GM15510 (cell line): ENCODE measurements around the gene ELMO1.

Experiments
- POLR2A ChIP-seq: IDR thresholded peaks from 3 replicates; pipeline ENCODE4 v1.6.1; 2011; ENCODE audit warnings: borderline replicate concordance; ENCODE audit not compliant: insufficient read length; ENCODE audit errors: extremely low read depth

Gene ELMO1

GRCh38 chr7:37385787-37386186 lies 62.9 kb downstream of the ELMO1 start:
- no peak for TF ChIP-seq POLR2A

DNA sequence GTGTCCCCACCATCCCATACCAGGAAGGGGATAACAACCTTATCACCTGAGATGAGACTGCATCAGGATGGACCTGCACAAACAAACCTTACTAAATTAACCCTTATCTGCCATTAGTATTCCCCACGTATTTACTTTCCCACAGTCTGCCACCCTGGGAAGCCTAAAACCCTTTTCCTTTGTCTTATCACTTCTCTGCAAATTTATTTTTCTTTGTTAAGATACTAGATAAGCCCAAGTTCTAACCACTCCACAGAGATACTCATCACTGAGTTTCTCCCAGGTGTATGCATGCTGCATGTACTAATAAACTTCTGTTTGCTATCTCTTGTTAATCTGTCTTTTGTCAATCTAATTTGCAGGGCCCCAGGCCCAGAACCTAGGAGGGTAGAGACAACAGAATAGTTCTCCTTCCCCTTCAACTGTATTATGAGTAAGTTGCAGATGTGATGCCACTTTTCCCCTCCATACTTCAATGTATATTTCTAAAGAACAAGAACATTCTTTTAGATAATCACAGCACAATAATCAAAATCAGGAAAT lies 66.0 kb downstream of the ELMO1 start:
- TF ChIP-seq POLR2A, result no peak

- no peak for TF ChIP-seq POLR2A
Observed at GRCh38 chr7:37380831-37381230, 67.8 kb downstream of the ELMO1 start.

GRCh38 chr7:37379546-37380277 lies 69.0 kb downstream of the ELMO1 start:
- TF ChIP-seq POLR2A, result no peak

DNA sequence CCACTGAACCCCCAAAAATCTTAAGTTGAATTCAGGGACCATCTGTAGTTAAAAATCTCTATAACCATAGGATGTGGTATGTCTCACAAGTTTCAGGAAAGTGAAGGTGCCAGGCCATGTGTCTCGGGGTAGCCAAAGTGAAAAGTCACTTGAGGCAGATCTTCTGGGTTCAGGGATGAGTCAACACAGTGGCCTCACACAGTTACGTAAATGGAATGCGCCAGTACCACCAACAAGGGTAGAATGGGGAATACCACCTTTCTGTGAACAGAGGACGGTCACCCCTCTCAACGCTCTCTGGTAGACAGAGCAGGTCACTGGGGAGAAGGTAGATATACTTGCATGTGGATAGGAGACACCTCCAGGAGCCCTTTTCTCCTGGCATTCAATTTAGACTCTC lies 71.4 kb downstream of the ELMO1 start:
- TF ChIP-seq POLR2A, result no peak

DNA sequence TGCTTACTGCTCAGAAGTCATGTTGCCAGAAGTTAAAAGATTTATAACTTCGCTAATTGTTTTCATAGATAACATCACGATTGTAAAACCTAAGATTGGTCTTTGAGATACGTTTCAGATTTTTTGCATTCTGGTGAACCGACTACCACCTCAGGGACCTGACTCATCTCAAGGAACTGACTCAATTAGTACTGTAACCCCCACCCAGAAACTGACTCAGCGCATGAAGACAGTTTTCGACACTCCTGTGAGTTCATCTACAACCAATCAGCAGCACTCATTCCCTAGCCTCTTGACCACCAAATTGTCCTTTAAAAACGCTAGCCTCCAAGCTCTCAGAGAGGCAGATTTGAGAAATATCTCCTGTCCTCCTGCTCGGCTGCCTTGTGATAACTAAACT lies 72.3 kb downstream of the ELMO1 start:
- TF ChIP-seq POLR2A, result no peak

GRCh38 chr7:37372750-37373149 lies 75.9 kb downstream of the ELMO1 start:
- TF ChIP-seq POLR2A, result no peak

DNA sequence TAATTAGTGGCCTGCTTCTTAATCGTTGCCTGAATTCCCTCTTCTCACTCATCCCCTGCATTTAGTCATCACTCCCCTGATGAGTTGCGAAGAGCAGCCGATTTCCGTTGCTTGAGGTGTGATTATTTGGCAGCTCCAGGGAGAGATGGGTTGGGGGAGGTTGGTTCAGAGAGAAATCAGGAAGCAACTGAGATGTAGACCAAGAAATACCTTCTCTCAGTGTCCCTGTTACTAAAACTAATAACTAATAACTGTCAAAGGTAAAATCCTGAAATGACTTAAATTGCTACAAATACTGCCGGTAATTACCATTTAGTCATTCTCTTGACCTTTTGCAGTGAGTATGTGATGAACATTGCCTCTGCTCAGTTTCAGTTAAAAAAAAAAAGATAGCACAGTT lies 76.9 kb downstream of the ELMO1 start:
- TF ChIP-seq POLR2A, result no peak

DNA sequence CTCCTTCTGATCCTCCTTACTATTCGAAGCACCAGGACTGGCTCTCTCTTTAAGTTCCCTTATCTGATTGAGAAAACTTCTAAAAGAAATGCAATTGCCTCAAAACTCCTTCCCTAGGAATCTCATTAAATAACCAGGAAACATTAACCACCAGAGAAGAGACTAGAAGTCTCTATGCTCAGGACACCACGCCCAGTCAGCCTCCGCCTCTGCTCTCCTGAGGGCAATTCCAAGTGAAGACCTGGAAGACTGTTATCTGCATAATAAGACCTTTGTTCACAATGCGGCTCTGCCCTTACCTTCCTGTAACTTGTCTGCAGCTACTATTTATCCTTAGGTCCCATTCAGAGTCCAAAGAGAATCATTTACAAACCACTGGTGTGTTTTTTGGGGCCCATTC lies 78.8 kb downstream of the ELMO1 start:
- TF ChIP-seq POLR2A, result no peak

GRCh38 chr7:37368540-37368939 lies 80.1 kb downstream of the ELMO1 start:
- TF ChIP-seq POLR2A, result no peak

DNA sequence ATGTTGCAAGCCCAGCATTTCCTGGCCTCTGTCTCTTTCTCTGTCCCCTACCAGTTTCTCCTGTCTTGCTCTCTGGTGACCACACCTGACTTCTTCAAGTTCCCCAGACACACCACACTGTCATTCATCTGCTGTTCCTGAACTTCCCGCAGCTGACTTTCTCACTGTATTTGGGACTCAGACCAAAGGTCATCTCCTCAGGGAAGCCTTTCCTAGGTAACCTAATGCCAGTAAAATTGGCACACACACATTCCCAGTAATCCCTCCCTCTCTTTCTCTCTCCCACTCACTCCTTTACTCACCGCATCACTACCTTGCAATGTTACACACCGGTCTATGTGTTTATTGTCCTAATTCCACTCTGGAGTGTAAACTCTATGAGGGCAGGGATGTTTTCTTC lies 81.7 kb downstream of the ELMO1 start:
- no peak for TF ChIP-seq POLR2A

GRCh38 chr7:37366445-37366844 lies 82.2 kb downstream of the ELMO1 start:
- TF ChIP-seq POLR2A, result no peak

- no peak for TF ChIP-seq POLR2A
Observed at GRCh38 chr7:37365405-37365804, 83.3 kb downstream of the ELMO1 start.

- no peak for TF ChIP-seq POLR2A
Observed at GRCh38 chr7:37364856-37365255, 83.8 kb downstream of the ELMO1 start.

DNA sequence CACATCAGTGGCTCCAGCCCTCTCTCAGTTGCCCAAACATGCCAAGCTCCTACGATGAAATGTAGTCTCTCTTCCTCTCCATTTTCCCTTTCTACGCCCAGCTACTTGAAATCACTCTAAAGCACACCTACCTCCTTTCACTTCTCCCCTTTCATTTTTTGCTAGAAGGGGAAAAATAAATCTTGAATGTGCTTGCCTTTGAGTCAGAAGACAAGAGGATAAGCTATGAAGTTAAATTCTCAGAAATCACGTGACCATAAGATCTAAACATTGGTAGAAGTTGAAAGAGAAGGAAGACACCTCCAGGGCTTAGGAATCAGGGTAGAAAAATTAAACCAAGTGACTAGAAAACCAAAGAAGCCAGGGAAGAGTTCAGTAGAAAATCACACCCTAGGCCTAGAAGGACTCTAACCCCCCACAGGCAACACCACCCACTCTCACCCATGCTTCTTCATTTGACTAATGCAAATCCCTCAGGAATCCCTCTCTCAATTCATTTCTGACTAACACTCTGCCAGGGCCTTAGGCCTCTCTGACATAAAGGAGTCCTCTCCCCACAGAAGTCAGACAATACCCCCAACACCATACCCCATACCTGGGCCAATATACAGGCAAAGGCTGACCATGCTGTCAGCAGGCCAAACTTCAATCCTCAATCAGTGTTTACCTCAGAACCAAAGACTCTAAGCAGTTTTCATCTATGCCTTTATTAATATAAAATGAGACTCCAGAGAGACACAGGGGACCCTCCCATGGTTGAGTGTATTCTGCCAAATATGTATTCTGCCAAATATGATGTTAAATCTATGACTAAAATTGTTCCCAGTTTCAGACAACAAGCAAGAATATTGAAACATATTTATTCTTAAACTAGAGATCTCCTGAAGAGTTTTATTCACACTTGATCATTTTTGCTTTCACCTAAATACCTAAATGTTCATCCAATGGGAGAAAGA lies 84.8 kb downstream of the ELMO1 start:
- no peak for TF ChIP-seq POLR2A
